Epithelial cell of umbilical artery (primary cell): Measurements from ENCODE around the gene TRAPPC6A. TPM values are rescaled to one million over a fixed set of nuclear protein-coding genes. Genes with fewer than 3 reads are reported as not detected.

Experiments
- total RNA-seq: library from RNA; depleted of rRNA; stranded (reverse); fragments of >200 nt; gene quantifications from 2 replicates; pipeline ENCODE4 v1.2.3, GENCODE V29; 2014

Gene TRAPPC6A
- 9.6 and 15.9 TPM in 2 replicates for total RNA-seq

GRCh38 chr19:45177817-45178261, at the start of gene TRAPPC6A:
Gene TRAPPC6A, minus strand, starts transcription at chr19:45178237. Its CDS starts 19 bp downstream, at chr19:45178218.

GRCh38 chr19:45178262-45179071, 430 bp upstream of the TRAPPC6A start, which contains the start of gene BLOC1S3:
Gene BLOC1S3, plus strand, starts transcription at chr19:45178784. Its CDS starts 513 bp downstream, at chr19:45179297.

GRCh38 chr19:45160870-45161737, 16.9 kb downstream of the TRAPPC6A start, which contains the start of gene NKPD1:
Gene NKPD1, minus strand, starts transcription at chr19:45160982. Its CDS starts 832 bp downstream, at chr19:45160150.

Other genes with a start within 250 kb of the TRAPPC6A start
- not detected in 2 replicates for gene APOC4, start 236.0 kb downstream of the TRAPPC6A start, total RNA-seq
- gene APOC2, start 232.2 kb downstream of the TRAPPC6A start, total RNA-seq = not detected in 2 replicates
- gene CLPTM1, start 222.9 kb downstream of the TRAPPC6A start, total RNA-seq = 20.4 and 33.8 TPM in 2 replicates
- 8.4 and 8.8 TPM in 2 replicates for gene RELB, start 176.8 kb downstream of the TRAPPC6A start, total RNA-seq
- 9.1 and 14.6 TPM in 2 replicates for gene CLASRP, start 139.2 kb downstream of the TRAPPC6A start, total RNA-seq
- gene ZNF296, start 101.8 kb downstream of the TRAPPC6A start, total RNA-seq = under 0.01 TPM in 1 of 2 replicates, not detected in the other
- gene GEMIN7, start 99.0 kb downstream of the TRAPPC6A start, total RNA-seq = 30.5 and 33.5 TPM in 2 replicates
- 23.1 and 26.6 TPM in 2 replicates for gene PPP1R37, start 85.1 kb downstream of the TRAPPC6A start, total RNA-seq
- gene NKPD1, start 17.3 kb downstream of the TRAPPC6A start, total RNA-seq = 0.30 and 0.32 TPM in 2 replicates
- gene BLOC1S3, start 547 bp upstream of the TRAPPC6A start, total RNA-seq = 3.6 and 7.8 TPM in 2 replicates
- gene EXOC3L2, start 67.2 kb upstream of the TRAPPC6A start, total RNA-seq = 1.1 and 4.2 TPM in 2 replicates
- gene MARK4, start 73.0 kb upstream of the TRAPPC6A start, total RNA-seq = 7.8 and 7.9 TPM in 2 replicates
- gene CKM, start 144.6 kb upstream of the TRAPPC6A start, total RNA-seq = not detected in 2 replicates
- under 0.01 TPM in 1 of 2 replicates, not detected in the other for gene KLC3, start 162.5 kb upstream of the TRAPPC6A start, total RNA-seq
- 17.5 and 28.3 TPM in 2 replicates for gene ERCC2, start 192.3 kb upstream of the TRAPPC6A start, total RNA-seq
- 2.9 and 4.2 TPM in 2 replicates for gene PPP1R13L, start 226.8 kb upstream of the TRAPPC6A start, total RNA-seq
- gene POLR1G, start 228.4 kb upstream of the TRAPPC6A start, total RNA-seq = 11.2 and 24.0 TPM in 2 replicates
- 72.2 and 100 TPM in 2 replicates for gene ERCC1, start 245.7 kb upstream of the TRAPPC6A start, total RNA-seq